NT2/D1 (cell line): ENCODE measurements around the gene IER5L.

Experiments used
- DNase-seq: peaks from one replicate; pipeline ENCODE4 v3.0.0-alpha.2; 2011; ENCODE audit warnings: low read depth, low spot score
- H3K27me3 ChIP-seq: 2 replicates; pipeline ENCODE4 v1.6.0; 2011; ENCODE audit warnings: mild to moderate bottlenecking; ENCODE audit not compliant: insufficient read length, insufficient read depth
- H3K36me3 ChIP-seq: 2 replicates; pipeline ENCODE4 v1.6.1; 2011; ENCODE audit warnings: mild to moderate bottlenecking, low read length, mixed read lengths; ENCODE audit not compliant: insufficient read depth, insufficient read length
- H3K4me1 ChIP-seq: 2 replicates; pipeline ENCODE4 v1.5.1; 2011; ENCODE audit not compliant: insufficient read depth, insufficient read length
- H3K4me3 ChIP-seq: 2 replicates; pipeline ENCODE4 v1.5.1; 2011; ENCODE audit warnings: low read depth; ENCODE audit not compliant: insufficient read length
- H3K9ac ChIP-seq: 2 replicates; pipeline ENCODE4 v1.6.0; 2011; ENCODE audit warnings: low read depth; ENCODE audit not compliant: insufficient read length
- H3K9me3 ChIP-seq: 2 replicates; pipeline ENCODE4 v1.5.1; 2011; ENCODE audit warnings: mild to moderate bottlenecking, low read length; ENCODE audit not compliant: insufficient read depth
- SUZ12 ChIP-seq: IDR thresholded peaks from 2 replicates; pipeline ENCODE4 v1.6.1; 2011; ENCODE audit not compliant: insufficient read length, insufficient read depth; ENCODE audit errors: extremely low read depth
- YY1 ChIP-seq: IDR thresholded peaks from 2 replicates; pipeline ENCODE4 v1.6.1; 2011; ENCODE audit not compliant: insufficient read length, insufficient read depth
- ZNF274 ChIP-seq: IDR thresholded peaks from 2 replicates; pipeline ENCODE4 v1.6.1; 2011; ENCODE audit warnings: mild to moderate bottlenecking, low read depth, low read length

IER5L gene

GRCh38 chr9:129148463-129149204 lies 29.4 kb downstream of the IER5L start:
- TF ChIP-seq SUZ12 (no peak), YY1 (no peak), ZNF274 (no peak)
- Histone ChIP-seq H3K9ac (peak overlapping the region; percentile 26), H3K27me3 (no peaks in the 10 kb centered on the region), H3K36me3 (peaks cover 68% of the 10 kb centered on the region), H3K4me1 (peaks cover 21% of the 10 kb centered on the region), H3K4me3 (no peak overlapping the region), H3K9me3 (no peaks in the 10 kb centered on the region)
- no peak for DNase-seq

- no peaks in the 10 kb centered on the region for H3K27me3 ChIP-seq
- peaks cover 34% of the 10 kb centered on the region for H3K4me1 ChIP-seq
- H3K4me3 ChIP-seq: no peak overlapping the region
- DNase-seq: no peak
- peak overlapping the region; percentile 89 for H3K9ac ChIP-seq
- no peak for TF ChIP-seq ZNF274
- no peak for TF ChIP-seq SUZ12
- no peak for TF ChIP-seq YY1
- peaks cover 73% of the 10 kb centered on the region for H3K36me3 ChIP-seq
- no peaks in the 10 kb centered on the region for H3K9me3 ChIP-seq
Observed at GRCh38 chr9:129146441-129146941, 31.6 kb downstream of the IER5L start.

GRCh38 chr9:129145841-129146292 lies 32.2 kb downstream of the IER5L start:
- no peak overlapping the region for H3K4me3 ChIP-seq
- H3K36me3 ChIP-seq: peaks cover 69% of the 10 kb centered on the region
- H3K4me1 ChIP-seq: peaks cover 37% of the 10 kb centered on the region
- peak; percentile 92 for DNase-seq
- H3K27me3 ChIP-seq: no peaks in the 10 kb centered on the region
- H3K9ac ChIP-seq: peak overlapping the region; percentile 89
- TF ChIP-seq ZNF274: no peak
- no peak for TF ChIP-seq SUZ12
- TF ChIP-seq YY1: no peak
- H3K9me3 ChIP-seq: no peaks in the 10 kb centered on the region

GRCh38 chr9:129145316-129145715 lies 32.7 kb downstream of the IER5L start:
- H3K4me1 ChIP-seq: peaks cover 39% of the 10 kb centered on the region
- H3K4me3 ChIP-seq: no peak overlapping the region
- no peaks in the 10 kb centered on the region for H3K27me3 ChIP-seq
- no peak for TF ChIP-seq ZNF274
- no peak for TF ChIP-seq SUZ12
- TF ChIP-seq YY1: no peak
- H3K9me3 ChIP-seq: no peaks in the 10 kb centered on the region
- H3K36me3 ChIP-seq: peaks cover 64% of the 10 kb centered on the region
- H3K9ac ChIP-seq: peak overlapping the region; percentile 68
- DNase-seq: no peak

- H3K4me3 ChIP-seq: no peak overlapping the region
Observed at GRCh38 chr9:129143031-129143927, 34.8 kb downstream of the IER5L start.

GRCh38 chr9:129142138-129142935 lies 35.7 kb downstream of the IER5L start:
- H3K27me3 ChIP-seq: no peaks in the 10 kb centered on the region
- H3K4me1 ChIP-seq: peaks cover 45% of the 10 kb centered on the region
- DNase-seq: no peak
- no peak overlapping the region for H3K4me3 ChIP-seq
- H3K9ac ChIP-seq: peak overlapping the region; percentile 62
- peaks cover 54% of the 10 kb centered on the region for H3K36me3 ChIP-seq
- TF ChIP-seq YY1 (no peak), SUZ12 (no peak), ZNF274 (no peak)
- H3K9me3 ChIP-seq: no peaks in the 10 kb centered on the region

More at GRCh38 chr9:129143031-129143927, 34.8 kb downstream of the IER5L start:
- DNase-seq: no peak
- Histone ChIP-seq H3K4me1 (peaks cover 45% of the 10 kb centered on the region), H3K27me3 (no peaks in the 10 kb centered on the region), H3K9me3 (no peaks in the 10 kb centered on the region), H3K36me3 (peaks cover 53% of the 10 kb centered on the region), H3K9ac (peak overlapping the region; percentile 62)
- TF ChIP-seq ZNF274 (no peak), YY1 (no peak), SUZ12 (no peak)
